ENCODE data around the gene SORBS1. TPM values are rescaled to one million over a fixed set of nuclear protein-coding genes. Genes with fewer than 3 reads are reported as not detected.

The SORBS1 gene
- total RNA-seq, 2 donors from 2014 or later, result 56.8 to 79.1 TPM

- Histone ChIP-seq H3K36me3 (replicated peaks in 1 of 2; ENCODE audit: insufficient read depth in 1 of 2, low read depth in 2 of 2) (no peaks in the 10 kb centered on the region), H3K27me3 (no peaks in the 10 kb centered on the region), H3K9me3 (no peaks in the 10 kb centered on the region), H3K27ac (peak overlapping the region in 1 of 4 donors; percentile 58), H3K4me1 (peaks cover 40% of the 10 kb centered on the region), H3K4me3 (no peak overlapping the region)
- no peak for TF ChIP-seq POLR2A (IDR thresholded peaks at IDR 0.05)
- no peak for TF ChIP-seq CTCF (IDR thresholded peaks at IDR 0.05)
- intact Hi-C loops (cut with DNase I), result no loop called here
- no peak for ATAC-seq
- WGBS, 2 donors, result 83 to 84% methylated on average over 12 of the region's 12 CpGs
- peak in 2 of 4 donors; percentile 22 to 30 for DNase-seq
These were observed 16.2 kb downstream of the SORBS1 start for GRCh38 chr10:95544783-95545500.

GRCh38 chr10:95543459-95543858, 17.7 kb downstream of the SORBS1 start:
- no peaks in the 10 kb centered on the region for H3K27me3 ChIP-seq
- no peaks in the 10 kb centered on the region for H3K9me3 ChIP-seq
- 27 to 51% methylated on average over 4 of the region's 4 CpGs for WGBS, 2 donors
- H3K36me3 ChIP-seq (replicated peaks in 1 of 2; ENCODE audit: insufficient read depth in 1 of 2, low read depth in 2 of 2), result no peaks in the 10 kb centered on the region
- ATAC-seq (no peak), DNase-seq (no peak)
- no peak overlapping the region for H3K4me3 ChIP-seq
- peaks cover 47% of the 10 kb centered on the region for H3K4me1 ChIP-seq
- intact Hi-C loops (cut with DNase I), result no loop called here
- TF ChIP-seq CTCF (IDR thresholded peaks at IDR 0.05), result no peak
- TF ChIP-seq POLR2A (IDR thresholded peaks at IDR 0.05), result no peak
- peak overlapping the region in 1 of 4 donors; percentile 4 for H3K27ac ChIP-seq

- intact Hi-C loops (cut with DNase I), result no loop called here
- H3K4me3 ChIP-seq, result no peak overlapping the region
- no peaks in the 10 kb centered on the region for H3K9me3 ChIP-seq
- H3K27ac ChIP-seq, result peak overlapping the region; percentile 4 to 6 (median 4)
- whole genome bisulfite sequencing, 2 donors, result 80 to 97% methylated on average over 2 of the region's 2 CpGs
- TF ChIP-seq CTCF (IDR thresholded peaks at IDR 0.05), result no peak
- TF ChIP-seq POLR2A (IDR thresholded peaks at IDR 0.05), result no peak
- H3K36me3 ChIP-seq (replicated peaks in 1 of 2; ENCODE audit: insufficient read depth in 1 of 2, low read depth in 2 of 2), result no peaks in the 10 kb centered on the region
- no peak for DNase-seq
- ATAC-seq, result no peak
- no peaks in the 10 kb centered on the region for H3K27me3 ChIP-seq
- H3K4me1 ChIP-seq, result peaks cover 53% of the 10 kb centered on the region
These were observed 18.4 kb downstream of the SORBS1 start for GRCh38 chr10:95542761-95543160.

GRCh38 chr10:95542330-95542729, 18.8 kb downstream of the SORBS1 start:
- intact Hi-C loops (cut with DNase I), result no loop called here
- Histone ChIP-seq H3K27ac (peak overlapping the region; percentile 4 to 6 (median 4)), H3K4me3 (no peak overlapping the region), H3K27me3 (no peaks in the 10 kb centered on the region), H3K4me1 (peaks cover 53% of the 10 kb centered on the region), H3K9me3 (no peaks in the 10 kb centered on the region), H3K36me3 (replicated peaks in 1 of 2; ENCODE audit: insufficient read depth in 1 of 2, low read depth in 2 of 2) (no peaks in the 10 kb centered on the region)
- WGBS, 2 donors, result 19 to 20% methylated on average over 4 of the region's 4 CpGs
- no peak for DNase-seq
- TF ChIP-seq CTCF (IDR thresholded peaks at IDR 0.05) (no peak), POLR2A (IDR thresholded peaks at IDR 0.05) (no peak)
- peak; percentile 26 for ATAC-seq

- intact Hi-C loops (cut with DNase I), result no loop called here
- Histone ChIP-seq H3K4me3 (no peak overlapping the region), H3K9me3 (no peaks in the 10 kb centered on the region), H3K27me3 (no peaks in the 10 kb centered on the region), H3K36me3 (replicated peaks in 1 of 2; ENCODE audit: insufficient read depth in 1 of 2, low read depth in 2 of 2) (no peaks in the 10 kb centered on the region), H3K27ac (no peak overlapping the region), H3K4me1 (peaks cover 53% of the 10 kb centered on the region)
- ATAC-seq (no peak), DNase-seq (no peak)
- TF ChIP-seq CTCF (IDR thresholded peaks at IDR 0.05), result no peak
- no peak for TF ChIP-seq POLR2A (IDR thresholded peaks at IDR 0.05)
- WGBS, 2 donors, result 93 to 94% methylated on average over 2 of the region's 2 CpGs
These were observed 20.6 kb downstream of the SORBS1 start for GRCh38 chr10:95540514-95541052.

Data from body of pancreas (tissue), 4 donors.